Measurements from ENCODE around the gene SLC12A3.

The SLC12A3 gene, protein sequence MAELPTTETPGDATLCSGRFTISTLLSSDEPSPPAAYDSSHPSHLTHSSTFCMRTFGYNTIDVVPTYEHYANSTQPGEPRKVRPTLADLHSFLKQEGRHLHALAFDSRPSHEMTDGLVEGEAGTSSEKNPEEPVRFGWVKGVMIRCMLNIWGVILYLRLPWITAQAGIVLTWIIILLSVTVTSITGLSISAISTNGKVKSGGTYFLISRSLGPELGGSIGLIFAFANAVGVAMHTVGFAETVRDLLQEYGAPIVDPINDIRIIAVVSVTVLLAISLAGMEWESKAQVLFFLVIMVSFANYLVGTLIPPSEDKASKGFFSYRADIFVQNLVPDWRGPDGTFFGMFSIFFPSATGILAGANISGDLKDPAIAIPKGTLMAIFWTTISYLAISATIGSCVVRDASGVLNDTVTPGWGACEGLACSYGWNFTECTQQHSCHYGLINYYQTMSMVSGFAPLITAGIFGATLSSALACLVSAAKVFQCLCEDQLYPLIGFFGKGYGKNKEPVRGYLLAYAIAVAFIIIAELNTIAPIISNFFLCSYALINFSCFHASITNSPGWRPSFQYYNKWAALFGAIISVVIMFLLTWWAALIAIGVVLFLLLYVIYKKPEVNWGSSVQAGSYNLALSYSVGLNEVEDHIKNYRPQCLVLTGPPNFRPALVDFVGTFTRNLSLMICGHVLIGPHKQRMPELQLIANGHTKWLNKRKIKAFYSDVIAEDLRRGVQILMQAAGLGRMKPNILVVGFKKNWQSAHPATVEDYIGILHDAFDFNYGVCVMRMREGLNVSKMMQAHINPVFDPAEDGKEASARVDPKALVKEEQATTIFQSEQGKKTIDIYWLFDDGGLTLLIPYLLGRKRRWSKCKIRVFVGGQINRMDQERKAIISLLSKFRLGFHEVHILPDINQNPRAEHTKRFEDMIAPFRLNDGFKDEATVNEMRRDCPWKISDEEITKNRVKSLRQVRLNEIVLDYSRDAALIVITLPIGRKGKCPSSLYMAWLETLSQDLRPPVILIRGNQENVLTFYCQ

GRCh38 chr16:56864960-56865359 lies at the start of gene SLC12A3:
Gene SLC12A3 (plus strand): TSS chr16:56865207. CDS start chr16:56865236, 29 bp downstream.
- no peak for FAIRE-seq

GRCh38 chr16:56815721-56816120 lies 49.3 kb upstream of the SLC12A3 start:
- FAIRE-seq = no peak

- no peak for FAIRE-seq
Observed at GRCh38 chr16:56817056-56817455, 48.0 kb upstream of the SLC12A3 start.

GRCh38 chr16:56817938-56818337 lies 47.1 kb upstream of the SLC12A3 start:
- FAIRE-seq = no peak

GRCh38 chr16:56823081-56823733 lies 41.8 kb upstream of the SLC12A3 start:
- no peak for FAIRE-seq

GRCh38 chr16:56824331-56824730 lies 40.7 kb upstream of the SLC12A3 start:
- no peak for FAIRE-seq

GRCh38 chr16:56824804-56825203 lies 40.2 kb upstream of the SLC12A3 start:
- FAIRE-seq = no peak

- FAIRE-seq = no peak
Observed at GRCh38 chr16:56825826-56826225, 39.2 kb upstream of the SLC12A3 start.

DNA sequence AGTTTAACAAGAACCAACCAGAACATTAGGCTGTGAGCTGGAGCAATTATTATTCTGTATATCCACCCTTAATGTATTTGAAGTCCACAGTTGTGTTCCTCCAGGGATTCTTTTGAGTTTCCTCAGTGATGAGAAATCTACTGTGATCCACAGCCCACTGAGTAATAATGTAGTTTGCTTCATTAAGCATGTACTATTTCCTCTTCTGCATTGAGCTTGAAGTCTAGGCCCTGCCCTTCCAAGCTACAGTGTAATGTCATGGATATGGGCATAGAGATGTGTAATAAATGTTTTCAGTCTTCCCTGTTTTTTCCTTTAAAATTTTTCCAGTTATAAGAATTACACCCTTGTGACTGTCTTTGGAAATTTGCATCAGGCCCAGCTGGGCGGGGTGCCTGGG lies 36.4 kb upstream of the SLC12A3 start:
- FAIRE-seq = no peak

DNA sequence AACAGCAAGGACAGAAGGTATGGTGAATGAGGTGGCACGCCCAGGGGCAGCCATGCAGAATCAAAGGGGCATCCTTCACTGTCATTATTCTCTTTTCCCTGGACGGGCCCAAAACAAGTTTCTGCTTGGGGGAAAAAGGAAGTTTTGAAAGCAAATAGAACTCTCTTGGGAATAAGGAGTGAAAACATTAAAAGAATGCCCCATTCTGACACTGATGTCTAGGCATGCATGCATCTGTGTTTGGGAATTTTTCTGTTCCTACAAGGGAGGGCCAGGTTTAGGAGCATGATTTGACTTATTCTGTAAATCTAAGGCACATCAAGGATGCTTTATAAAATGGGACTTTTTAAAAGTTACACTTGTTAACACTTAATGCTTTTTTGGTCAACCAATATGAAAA lies 34.3 kb upstream of the SLC12A3 start:
- FAIRE-seq = no peak

- no peak for FAIRE-seq
Observed at GRCh38 chr16:56832768-56833167, 32.2 kb upstream of the SLC12A3 start.

GRCh38 chr16:56833243-56833970 lies 31.6 kb upstream of the SLC12A3 start:
- no peak for FAIRE-seq

- no peak for FAIRE-seq
Observed at GRCh38 chr16:56835320-56835719, 29.7 kb upstream of the SLC12A3 start.

DNA sequence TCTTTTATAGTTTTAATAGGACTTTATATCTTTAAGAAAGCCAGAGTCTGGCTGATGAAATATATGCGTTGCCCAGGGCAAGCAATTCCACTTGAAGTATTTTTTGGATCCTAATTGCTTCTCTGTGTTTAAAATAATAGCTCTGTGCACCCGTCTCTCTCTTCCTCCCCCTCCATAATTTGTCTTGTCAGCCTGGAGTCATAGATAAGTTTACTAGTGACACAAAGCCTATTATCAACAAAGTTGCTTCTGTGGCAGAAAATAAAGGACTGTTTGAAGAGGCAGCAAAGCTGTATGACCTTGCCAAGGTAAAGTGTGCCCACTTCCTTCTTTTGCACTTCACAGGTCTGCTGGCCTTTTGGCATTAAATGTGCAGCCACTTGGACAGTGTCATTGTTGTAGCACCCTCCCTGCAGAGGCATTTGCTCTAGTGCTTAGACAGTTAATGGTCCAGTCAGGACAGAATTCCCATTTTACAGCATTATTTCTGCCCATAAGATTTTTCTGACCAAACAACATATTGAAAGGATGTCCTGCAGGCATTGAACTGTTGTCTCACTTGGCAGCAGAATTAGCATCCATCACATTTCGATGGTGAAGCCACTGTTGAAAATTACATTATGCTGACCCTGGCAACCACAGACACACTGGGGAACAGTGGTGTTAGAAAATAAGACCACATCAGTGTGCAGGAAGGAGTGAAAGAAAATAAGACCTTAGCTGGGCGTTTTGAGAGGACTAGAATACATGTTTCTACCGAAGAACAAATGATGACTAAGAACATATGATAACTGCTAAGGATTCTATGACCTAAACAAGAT lies 28.4 kb upstream of the SLC12A3 start:
- no peak for FAIRE-seq

DNA sequence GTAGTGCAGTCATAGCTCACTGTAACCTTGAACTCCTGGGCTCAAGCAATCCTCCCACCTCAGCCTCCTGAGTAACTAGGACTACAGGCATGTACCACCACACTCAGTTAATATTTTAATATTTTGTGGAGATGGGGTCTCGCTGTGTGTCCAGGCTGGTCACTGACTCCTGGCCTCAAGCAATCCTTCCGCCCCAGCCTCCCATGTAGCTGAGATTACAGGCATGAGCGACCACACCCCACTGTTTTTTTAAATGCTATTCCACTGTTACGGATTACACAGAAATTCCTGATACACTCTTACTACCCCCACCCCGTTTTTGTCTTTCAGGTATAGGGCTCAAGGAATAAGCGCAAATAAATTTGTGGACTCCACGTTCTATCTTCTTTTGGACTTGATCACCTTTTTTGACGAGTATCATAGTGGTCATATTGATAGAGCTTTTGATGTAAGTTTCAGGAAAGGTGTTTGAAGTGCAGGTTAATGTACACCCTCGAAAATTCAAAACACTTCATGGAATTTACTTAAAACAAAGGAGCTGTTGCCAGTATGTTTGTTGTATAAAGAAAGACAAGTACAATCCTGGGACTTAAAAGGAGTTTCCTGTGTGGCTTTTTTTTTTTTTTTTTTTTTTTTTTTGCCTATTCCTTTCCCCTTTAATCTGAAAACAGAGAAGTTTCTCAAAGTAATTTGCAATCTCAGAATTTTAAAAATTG lies 26.2 kb upstream of the SLC12A3 start:
- no peak for FAIRE-seq

GRCh38 chr16:56841233-56841632 lies 23.8 kb upstream of the SLC12A3 start:
- no peak for FAIRE-seq

DNA sequence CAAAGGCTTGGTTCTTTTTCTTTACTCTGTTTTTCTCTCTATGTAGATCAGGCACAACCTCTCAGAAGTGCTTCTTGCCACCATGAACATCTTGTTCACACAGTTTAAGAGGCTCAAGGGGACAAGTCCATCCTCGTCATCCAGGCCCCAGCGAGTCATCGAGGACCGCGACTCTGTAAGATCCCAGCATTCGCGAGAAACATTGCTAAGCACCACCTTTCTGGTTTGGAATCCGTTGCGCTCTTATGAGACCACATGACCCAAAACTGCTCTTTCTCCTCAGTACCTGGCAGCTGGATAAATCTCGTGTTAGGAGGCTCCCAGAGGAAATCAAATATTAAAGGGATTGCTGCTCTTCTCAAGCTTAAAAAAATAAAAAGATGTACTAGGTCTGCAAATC lies 23.3 kb upstream of the SLC12A3 start:
- no peak for FAIRE-seq

- no peak for FAIRE-seq
Observed at GRCh38 chr16:56842133-56842532, 22.9 kb upstream of the SLC12A3 start.

DNA sequence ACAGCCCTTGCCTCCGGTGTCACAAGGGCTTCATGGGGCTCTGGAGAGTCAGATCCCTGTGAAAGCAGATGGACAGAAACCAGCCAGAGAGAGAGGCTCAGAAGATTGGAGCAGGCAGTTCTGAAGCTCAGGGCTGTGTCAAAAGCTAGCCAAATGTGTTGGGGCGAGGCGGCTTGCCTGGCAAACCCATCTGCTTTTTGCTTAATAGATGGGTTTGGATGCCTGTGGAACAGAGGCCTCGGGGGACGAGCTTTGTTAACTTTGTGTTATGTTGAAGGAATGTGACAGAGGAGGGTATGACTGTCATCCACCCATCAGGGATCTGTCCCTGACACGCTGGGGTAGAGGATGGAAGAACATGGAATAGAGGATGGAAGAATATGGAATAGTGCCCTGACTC lies 21.0 kb upstream of the SLC12A3 start:
- no peak for FAIRE-seq

- no peak for FAIRE-seq
Observed at GRCh38 chr16:56847173-56847910, 17.7 kb upstream of the SLC12A3 start.
